Stimulated activated CD8-positive, alpha-beta memory T cell treated with anti-CD3 and anti-CD28 coated beads, Interleukin-12 subunit alpha, Interleukin-12 subunit beta, amount 100 ng/mL, for 24 hours (primary cell): ENCODE measurements around the gene MAP3K5.
A peak's percentile ranks its signal among the peaks of the same experiment; 100 is the strongest.
"Not testable (repeated sequence)": the region's sequence is repeated elsewhere in the genome, so short reads cannot be mapped to it uniquely, and the experiment has no call there.

Experiments used
- DNase-seq: peaks from one replicate; pipeline ENCODE4 v3.0.0-alpha.2; 2020; ENCODE audit errors: extremely low read depth

The MAP3K5 gene

GRCh38 chr6:136609873-136610706 is 182.2 kb downstream of the MAP3K5 start:
- no peak for DNase-seq

- DNase-seq, result no peak
Observed at GRCh38 chr6:136608991-136609390, 183.3 kb downstream of the MAP3K5 start.

GRCh38 chr6:136607932-136608772 is 184.1 kb downstream of the MAP3K5 start:
- peak; percentile 37 for DNase-seq

- DNase-seq, result no peak
Observed at GRCh38 chr6:136607204-136607931, 184.9 kb downstream of the MAP3K5 start.

GRCh38 chr6:136604928-136605510 is 187.3 kb downstream of the MAP3K5 start:
- DNase-seq, result no peak

- no peak for DNase-seq
Observed at GRCh38 chr6:136604328-136604825, 187.9 kb downstream of the MAP3K5 start.

GRCh38 chr6:136600818-136601217 is 191.5 kb downstream of the MAP3K5 start:
- DNase-seq, result no peak

GRCh38 chr6:136599329-136600011 is 192.8 kb downstream of the MAP3K5 start:
- DNase-seq, result no peak

GRCh38 chr6:136598048-136598447 is 194.2 kb downstream of the MAP3K5 start:
- DNase-seq, result no peak

GRCh38 chr6:136594671-136595070 is 197.6 kb downstream of the MAP3K5 start:
- no peak for DNase-seq

GRCh38 chr6:136593748-136594490 is 198.4 kb downstream of the MAP3K5 start:
- no peak for DNase-seq

GRCh38 chr6:136592930-136593673 is 199.2 kb downstream of the MAP3K5 start:
- no peak for DNase-seq

GRCh38 chr6:136591617-136592016 is 200.7 kb downstream of the MAP3K5 start:
- DNase-seq, result no peak

- DNase-seq, result not testable (repeated sequence)
Observed at GRCh38 chr6:136590846-136591245, 201.4 kb downstream of the MAP3K5 start.

GRCh38 chr6:136587527-136587926 is 204.8 kb downstream of the MAP3K5 start:
- DNase-seq, result no peak

GRCh38 chr6:136586295-136586694 is 206.0 kb downstream of the MAP3K5 start:
- no peak for DNase-seq

- DNase-seq, result not testable (repeated sequence)
Observed at GRCh38 chr6:136585523-136585922, 206.8 kb downstream of the MAP3K5 start.

GRCh38 chr6:136584290-136584689 is 208.0 kb downstream of the MAP3K5 start:
- DNase-seq, result not testable (repeated sequence)

- DNase-seq, result no peak
Observed at GRCh38 chr6:136582711-136583471, 209.4 kb downstream of the MAP3K5 start.
